Stimulated activated naive CD8-positive, alpha-beta T cell treated with anti-CD3 and anti-CD28 coated beads, Interleukin-15, amount 100 ng/mL, for 72 hours (primary cell): Measurements from ENCODE around the gene MAL.

Experiments used
- ATAC-seq: fragments of 150-1000 bp; cut with Tn5 transposase; 2 replicates; pipeline ENCODE4 v1.10.0; 2021; ENCODE audit warnings: mild to moderate bottlenecking, moderate library complexity
- DNase-seq, 2 donors: peaks; one replicate each; pipeline ENCODE4 v3.0.0; 2021 to 2022
- H3K27ac Mint-ChIP-seq, 2 donors: one replicate each; pipeline ENCODE4 v1.8.0; 2022; ENCODE audit warnings: mild to moderate bottlenecking in 2 of 2, mixed read lengths in 2 of 2, moderate library complexity in 2 of 2
- H3K27me3 Mint-ChIP-seq: one replicate; pipeline ENCODE4 v1.8.0; 2022; ENCODE audit warnings: mixed read lengths
- H3K4me1 Mint-ChIP-seq: one replicate; pipeline ENCODE4 v1.8.0; 2022; ENCODE audit warnings: mild to moderate bottlenecking, mixed read lengths
- H3K4me3 Mint-ChIP-seq, 2 donors: one replicate each; pipeline ENCODE4 v1.8.0; 2022; ENCODE audit warnings: mild to moderate bottlenecking in 2 of 2, mixed read lengths in 2 of 2, moderate library complexity in 1 of 2
- H3K9me3 Mint-ChIP-seq, 2 donors: one replicate each; pipeline ENCODE4 v1.8.0; 2022; ENCODE audit warnings: mixed read lengths in 2 of 2

MAL gene

GRCh38 chr2:95018861-95019550, 6.5 kb upstream of the MAL start:
- no peak for DNase-seq
- ATAC-seq = no peak
- peaks cover 63% of the 10 kb centered on the region for H3K4me1 Mint-ChIP-seq
- H3K27ac Mint-ChIP-seq = no peak overlapping the region
- H3K27me3 Mint-ChIP-seq = no peaks in the 10 kb centered on the region
- H3K4me3 Mint-ChIP-seq = no peak overlapping the region
- H3K9me3 Mint-ChIP-seq = no peaks in the 10 kb centered on the region

GRCh38 chr2:95019572-95019971, 5.9 kb upstream of the MAL start:
- peaks cover 64% of the 10 kb centered on the region for H3K4me1 Mint-ChIP-seq
- H3K27ac Mint-ChIP-seq = no peak overlapping the region
- no peaks in the 10 kb centered on the region for H3K9me3 Mint-ChIP-seq
- no peak for DNase-seq
- no peak for ATAC-seq
- no peaks in the 10 kb centered on the region for H3K27me3 Mint-ChIP-seq
- no peak overlapping the region for H3K4me3 Mint-ChIP-seq

DNA sequence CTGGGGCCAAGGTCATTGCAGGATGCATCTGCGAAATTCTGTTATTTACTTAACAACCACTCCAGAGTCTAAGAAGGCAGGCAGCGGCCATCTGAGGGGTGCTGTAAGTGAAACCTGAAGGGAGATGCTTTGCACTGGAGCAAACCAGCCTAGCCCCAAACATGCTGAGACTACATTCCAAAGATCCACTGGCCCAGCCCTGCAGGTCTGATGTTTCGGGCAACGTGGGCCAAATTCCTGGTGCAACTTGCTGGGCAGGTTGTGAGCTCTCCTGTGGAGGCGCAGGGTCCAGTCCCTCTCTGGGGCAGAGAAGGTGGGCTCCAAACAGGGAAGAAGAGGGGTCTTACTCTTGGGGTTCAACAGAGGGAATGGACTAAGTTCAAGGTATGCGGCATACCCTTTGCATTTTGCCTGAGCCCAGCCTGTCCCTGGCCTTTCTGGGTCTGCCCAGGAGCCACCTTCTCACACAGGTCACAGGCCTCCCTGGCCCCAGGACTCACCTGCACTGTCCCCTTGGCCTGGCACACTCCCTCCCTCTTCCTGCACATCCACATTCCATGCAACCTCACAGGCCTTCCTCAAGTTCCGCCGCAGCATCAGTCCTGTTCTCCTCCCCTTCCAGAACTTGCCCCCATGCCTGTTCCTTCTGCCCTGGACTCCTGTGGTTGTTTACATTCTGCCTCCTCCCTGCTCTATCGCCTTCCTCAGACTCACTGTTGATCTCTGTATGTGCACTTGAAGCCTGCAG, 5.1 kb upstream of the MAL start:
- ATAC-seq = no peak
- Mint-ChIP-seq H3K4me3 (no peak overlapping the region), H3K9me3 (no peaks in the 10 kb centered on the region), H3K4me1 (peaks cover 60% of the 10 kb centered on the region), H3K27me3 (no peaks in the 10 kb centered on the region), H3K27ac (no peak overlapping the region)
- DNase-seq = no peak

DNA sequence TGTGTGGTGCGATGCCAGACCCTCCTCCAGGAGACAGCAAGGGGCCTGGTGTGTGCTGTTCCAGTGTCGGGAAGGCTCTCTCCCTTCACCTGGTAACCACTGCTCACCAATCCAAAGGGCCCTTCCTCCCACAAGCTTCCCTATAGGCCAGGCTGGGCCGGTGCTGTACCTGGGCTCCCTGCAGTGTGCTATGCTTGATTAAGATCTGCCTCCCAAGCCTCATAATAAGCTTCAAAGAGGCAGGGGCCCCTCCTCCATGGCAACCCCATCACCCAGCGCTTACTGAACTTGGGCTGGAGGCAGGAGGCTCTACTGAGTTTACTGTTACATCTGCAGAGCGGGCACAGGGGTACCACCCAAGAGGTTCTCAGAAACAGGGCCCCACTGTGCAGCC, 4.5 kb upstream of the MAL start:
- ATAC-seq (no peak), DNase-seq (no peak)
- Mint-ChIP-seq H3K9me3 (no peaks in the 10 kb centered on the region), H3K27me3 (no peaks in the 10 kb centered on the region), H3K4me3 (no peak overlapping the region), H3K4me1 (peaks cover 60% of the 10 kb centered on the region), H3K27ac (peak overlapping the region in 1 of 2 donors; percentile 21)

DNA sequence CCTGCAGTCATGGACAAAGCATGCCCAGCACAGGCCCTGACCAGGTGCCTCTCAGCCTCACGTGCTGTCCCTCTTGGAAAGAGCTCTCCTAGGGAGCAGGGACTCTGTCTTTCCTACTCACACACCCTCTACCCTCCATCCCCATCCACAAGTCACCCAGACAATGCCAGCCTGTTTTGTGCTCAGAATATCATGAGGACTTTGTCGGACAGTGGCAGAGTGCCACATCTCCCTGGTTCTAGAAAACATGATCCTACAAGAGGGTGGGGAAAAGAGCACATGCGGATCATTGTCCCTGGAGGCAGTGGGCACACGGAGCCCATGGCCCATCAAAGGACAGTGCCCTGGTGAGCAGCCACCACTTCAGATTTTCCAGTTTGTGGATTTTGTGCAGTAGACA, 3.7 kb upstream of the MAL start:
- ATAC-seq = no peak
- no peak overlapping the region for H3K4me3 Mint-ChIP-seq
- no peak for DNase-seq

DNA sequence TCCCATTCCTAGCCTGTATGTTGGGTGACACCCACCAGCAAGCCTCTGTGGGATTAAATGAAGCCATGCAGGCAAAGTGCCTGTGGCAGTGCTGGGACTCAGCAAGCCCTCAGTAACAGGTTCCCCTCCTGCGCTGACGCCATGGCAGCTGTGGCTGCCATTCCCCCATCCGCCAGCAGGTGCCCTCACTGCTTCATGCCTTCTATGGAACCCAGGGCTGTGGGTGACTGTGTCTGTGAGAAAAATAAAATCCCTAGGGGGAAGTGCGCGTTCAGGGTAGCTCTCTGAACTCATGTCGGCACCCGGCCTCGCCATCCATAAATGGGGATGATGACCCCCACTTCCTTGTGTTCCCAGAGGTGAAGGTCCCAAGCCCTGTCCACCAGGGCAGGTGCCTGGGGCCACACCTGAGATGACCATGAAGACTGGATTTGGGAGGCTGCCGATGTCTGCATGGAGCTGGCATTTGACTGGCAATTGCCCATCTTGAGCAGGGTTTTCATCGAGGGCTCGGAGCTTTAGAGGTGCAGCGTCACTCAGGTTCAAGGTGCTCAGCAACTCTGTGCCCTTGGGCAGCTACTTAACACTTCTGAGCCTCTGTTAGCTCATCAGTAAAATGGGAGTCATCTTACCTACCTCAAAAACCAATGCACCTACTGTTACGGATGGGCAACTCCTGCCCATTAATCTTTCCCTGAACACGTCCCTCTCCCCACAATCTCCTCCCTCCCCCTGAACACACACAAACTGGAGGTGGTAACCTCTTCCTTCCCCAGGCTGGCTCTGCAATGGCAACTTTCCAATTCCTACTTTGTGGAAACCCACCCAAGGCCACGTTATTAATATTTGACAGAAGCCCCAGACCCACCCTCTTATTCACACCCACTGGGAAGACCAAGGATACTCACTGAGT, 2.9 kb upstream of the MAL start:
- no peaks in the 10 kb centered on the region for H3K27me3 Mint-ChIP-seq
- H3K9me3 Mint-ChIP-seq = no peaks in the 10 kb centered on the region
- no peak overlapping the region for H3K27ac Mint-ChIP-seq
- ATAC-seq (peak; percentile 65), DNase-seq (peak; percentile 87 to 88)
- peaks cover 75% of the 10 kb centered on the region for H3K4me1 Mint-ChIP-seq
- peak overlapping the region; percentile 33 to 48 for H3K4me3 Mint-ChIP-seq

More for the DNA sequence above, 3.7 kb upstream of the MAL start:
- H3K27ac Mint-ChIP-seq = no peak overlapping the region
- peaks cover 68% of the 10 kb centered on the region for H3K4me1 Mint-ChIP-seq
- H3K9me3 Mint-ChIP-seq = no peaks in the 10 kb centered on the region
- H3K27me3 Mint-ChIP-seq = no peaks in the 10 kb centered on the region

DNA sequence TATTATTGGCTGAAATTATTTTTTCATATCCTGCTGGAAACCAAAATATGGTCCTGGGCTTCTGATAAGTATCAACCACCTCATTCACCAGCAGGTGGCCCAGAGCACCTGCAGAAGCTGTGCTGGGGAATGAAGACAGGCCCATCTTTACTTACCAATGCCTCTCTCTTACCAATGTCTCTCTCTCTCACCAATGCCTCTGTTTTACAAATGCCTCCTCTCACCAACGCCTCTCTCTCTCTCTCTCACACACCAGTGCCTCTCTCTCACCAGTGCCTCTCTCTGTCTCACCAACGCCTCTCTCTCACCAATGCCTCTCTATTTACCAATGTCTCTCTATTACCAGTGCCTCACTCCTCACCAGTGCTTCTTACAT, 2.3 kb upstream of the MAL start:
- H3K27ac Mint-ChIP-seq = no peak overlapping the region
- ATAC-seq (peak; percentile 73), DNase-seq (peak; percentile 48 to 71)
- no peaks in the 10 kb centered on the region for H3K27me3 Mint-ChIP-seq
- peak overlapping the region; percentile 33 to 48 for H3K4me3 Mint-ChIP-seq
- H3K9me3 Mint-ChIP-seq = no peaks in the 10 kb centered on the region
- H3K4me1 Mint-ChIP-seq = peaks cover 78% of the 10 kb centered on the region

DNA sequence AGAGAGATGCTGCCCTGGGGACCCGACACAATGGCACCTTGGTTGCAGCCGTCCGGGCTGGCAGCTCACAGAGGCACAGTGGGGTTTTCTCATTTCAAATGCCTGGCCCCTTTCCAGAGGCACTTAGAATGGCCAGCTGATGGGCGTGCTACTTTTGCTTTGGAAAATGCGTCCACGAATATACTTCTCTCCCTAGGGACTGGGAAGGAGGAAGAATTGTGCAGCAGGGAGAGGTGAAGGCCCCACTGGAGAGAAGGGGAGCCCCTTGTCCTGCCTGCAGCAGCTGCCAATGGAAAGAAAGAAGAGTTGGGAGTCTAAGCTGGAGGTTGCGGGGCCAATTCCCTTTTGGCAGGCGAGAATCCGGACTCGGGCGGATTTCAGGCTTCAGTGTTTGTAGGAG, 1.1 kb upstream of the MAL start:
- peak overlapping the region; percentile 79 to 99 for H3K4me3 Mint-ChIP-seq
- no peak for DNase-seq
- H3K27me3 Mint-ChIP-seq = no peaks in the 10 kb centered on the region

GRCh38 chr2:95024960-95025405, 525 bp upstream of the MAL start:
- Mint-ChIP-seq H3K27me3 (no peaks in the 10 kb centered on the region), H3K4me3 (peak overlapping the region; percentile 79 to 99), H3K4me1 (peaks cover 79% of the 10 kb centered on the region), H3K9me3 (no peaks in the 10 kb centered on the region), H3K27ac (peak overlapping the region; percentile 57 to 75)
- ATAC-seq (peak; percentile 21), DNase-seq (peak in 1 of 2 donors; percentile 42)

More for the DNA sequence above, 1.1 kb upstream of the MAL start:
- Mint-ChIP-seq H3K27ac (no peak overlapping the region), H3K4me1 (peaks cover 76% of the 10 kb centered on the region), H3K9me3 (no peaks in the 10 kb centered on the region)
- no peak for ATAC-seq

DNA sequence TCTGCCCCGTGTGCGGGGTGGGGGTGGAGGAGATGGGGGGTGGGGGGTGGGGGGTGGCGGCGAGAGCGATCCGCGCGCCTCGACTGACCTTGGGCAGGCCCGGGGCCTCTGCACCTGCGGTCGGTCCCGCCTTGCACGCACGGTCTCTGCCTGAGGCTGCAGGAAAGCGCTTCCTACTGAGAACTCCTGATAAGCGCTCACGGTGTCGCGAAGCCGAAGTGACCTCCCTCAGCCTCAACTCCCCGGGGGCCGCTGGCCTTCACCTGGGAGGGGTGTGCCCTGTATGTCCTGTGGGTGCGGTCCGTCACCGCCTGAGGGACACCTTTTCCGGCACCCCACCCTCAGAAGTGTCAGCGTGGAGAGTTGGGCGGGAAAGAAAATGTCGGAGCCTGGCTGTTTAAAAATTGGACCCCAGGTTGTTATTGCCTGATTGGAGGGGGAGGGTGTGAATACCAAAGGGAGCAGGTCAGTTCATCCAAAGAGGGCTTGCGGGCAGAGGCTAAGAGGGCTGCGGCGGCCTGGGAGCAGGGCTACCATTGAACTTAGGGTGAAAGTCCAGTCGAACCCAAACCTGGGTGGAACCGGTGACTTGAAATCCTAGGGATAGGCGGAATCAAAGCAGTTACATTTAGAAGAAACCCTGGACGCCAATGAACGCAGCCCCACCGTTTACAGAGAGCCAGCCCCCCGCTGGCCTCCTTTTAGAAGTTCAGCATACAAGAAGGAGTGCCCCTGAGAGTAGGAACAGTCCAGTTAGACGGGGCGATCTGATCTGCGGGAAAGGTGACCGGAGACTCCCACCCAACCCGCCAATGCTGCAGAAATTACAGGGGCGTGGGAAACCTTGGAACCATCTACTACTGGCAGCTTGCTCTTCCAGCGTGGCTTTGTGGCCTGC, 1.2 kb downstream of the MAL start:
- peak; percentile 3 for ATAC-seq
- peaks cover 86% of the 10 kb centered on the region for H3K4me1 Mint-ChIP-seq
- peak overlapping the region; percentile 13 to 88 for H3K27ac Mint-ChIP-seq
- DNase-seq = peak; percentile 31 to 43
- H3K27me3 Mint-ChIP-seq = no peaks in the 10 kb centered on the region
- no peaks in the 10 kb centered on the region for H3K9me3 Mint-ChIP-seq
- H3K4me3 Mint-ChIP-seq = peak overlapping the region; percentile 98 to 99

- no peaks in the 10 kb centered on the region for H3K27me3 Mint-ChIP-seq
- peaks cover 86% of the 10 kb centered on the region for H3K4me1 Mint-ChIP-seq
- peak overlapping the region in 1 of 2 donors; percentile 13 for H3K27ac Mint-ChIP-seq
- H3K9me3 Mint-ChIP-seq = no peaks in the 10 kb centered on the region
- H3K4me3 Mint-ChIP-seq = peak overlapping the region; percentile 98 to 99
- DNase-seq (no peak), ATAC-seq (no peak)
Measured at GRCh38 chr2:95027369-95027720, 1.8 kb downstream of the MAL start.

DNA sequence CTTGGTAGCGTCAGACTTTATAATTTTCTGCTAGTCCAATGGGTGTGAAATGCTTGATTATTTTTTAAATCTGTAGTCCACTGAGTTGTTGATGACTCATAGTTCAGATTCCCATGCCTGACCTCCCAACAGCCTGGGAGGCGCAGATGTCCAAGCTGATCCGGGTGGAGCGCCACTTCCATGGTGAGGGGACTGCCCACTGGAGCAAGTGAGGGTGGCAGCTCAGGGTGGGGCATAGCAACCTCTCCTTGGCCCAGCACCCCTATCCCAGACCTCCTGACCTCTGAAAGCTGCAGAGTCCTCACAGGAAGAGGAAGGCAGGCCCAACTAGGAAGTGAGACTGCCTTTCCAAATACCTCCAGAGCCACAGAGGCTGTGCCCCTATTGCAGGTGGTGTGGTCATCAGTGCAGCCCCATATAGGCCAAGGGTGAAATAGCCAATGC, 4.4 kb downstream of the MAL start:
- Mint-ChIP-seq H3K4me1 (peaks cover 74% of the 10 kb centered on the region), H3K9me3 (no peaks in the 10 kb centered on the region), H3K27ac (no peak overlapping the region), H3K27me3 (no peaks in the 10 kb centered on the region), H3K4me3 (no peak overlapping the region)
- no peak for DNase-seq
- no peak for ATAC-seq

DNA sequence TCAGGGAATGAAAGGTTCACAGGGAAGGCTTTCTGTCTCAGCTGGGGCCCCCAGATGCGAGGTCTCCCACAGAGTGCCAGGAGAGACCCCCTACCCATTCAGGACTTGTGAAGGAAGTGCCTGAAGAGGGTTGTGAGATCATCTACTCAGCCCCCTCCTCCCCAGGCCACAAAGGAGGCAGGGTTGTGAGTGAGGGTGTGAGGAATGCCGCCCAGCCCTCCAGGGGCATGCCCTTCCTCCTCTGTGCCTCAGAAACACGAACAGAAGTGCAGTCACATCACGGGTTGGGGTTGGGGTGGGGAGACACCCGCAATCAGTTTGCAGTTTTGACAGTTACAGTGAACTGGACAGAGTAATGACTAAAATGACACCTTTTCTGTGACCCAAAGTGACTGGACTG, 5.0 kb downstream of the MAL start:
- H3K4me1 Mint-ChIP-seq = peaks cover 78% of the 10 kb centered on the region

GRCh38 chr2:95031076-95031725, 5.7 kb downstream of the MAL start:
- H3K9me3 Mint-ChIP-seq = no peaks in the 10 kb centered on the region
- DNase-seq = no peak
- H3K4me3 Mint-ChIP-seq = no peak overlapping the region
- ATAC-seq = no peak
- H3K4me1 Mint-ChIP-seq = peaks cover 76% of the 10 kb centered on the region
- no peaks in the 10 kb centered on the region for H3K27me3 Mint-ChIP-seq
- H3K27ac Mint-ChIP-seq = no peak overlapping the region

More for the DNA sequence above, 5.0 kb downstream of the MAL start:
- H3K4me3 Mint-ChIP-seq = no peak overlapping the region
- H3K9me3 Mint-ChIP-seq = no peaks in the 10 kb centered on the region
- ATAC-seq (no peak), DNase-seq (no peak)
- no peaks in the 10 kb centered on the region for H3K27me3 Mint-ChIP-seq
- no peak overlapping the region for H3K27ac Mint-ChIP-seq
